Activated CD4-positive, alpha-beta T cell treated with anti-CD3 and anti-CD28 coated beads for 4 hours (primary cell): Measurements from ENCODE around the gene PNLIP.

Source experiments
- DNase-seq, 2 donors: peaks; one replicate each; pipeline ENCODE4 v3.0.0-alpha.2; 2020

The PNLIP gene

DNA sequence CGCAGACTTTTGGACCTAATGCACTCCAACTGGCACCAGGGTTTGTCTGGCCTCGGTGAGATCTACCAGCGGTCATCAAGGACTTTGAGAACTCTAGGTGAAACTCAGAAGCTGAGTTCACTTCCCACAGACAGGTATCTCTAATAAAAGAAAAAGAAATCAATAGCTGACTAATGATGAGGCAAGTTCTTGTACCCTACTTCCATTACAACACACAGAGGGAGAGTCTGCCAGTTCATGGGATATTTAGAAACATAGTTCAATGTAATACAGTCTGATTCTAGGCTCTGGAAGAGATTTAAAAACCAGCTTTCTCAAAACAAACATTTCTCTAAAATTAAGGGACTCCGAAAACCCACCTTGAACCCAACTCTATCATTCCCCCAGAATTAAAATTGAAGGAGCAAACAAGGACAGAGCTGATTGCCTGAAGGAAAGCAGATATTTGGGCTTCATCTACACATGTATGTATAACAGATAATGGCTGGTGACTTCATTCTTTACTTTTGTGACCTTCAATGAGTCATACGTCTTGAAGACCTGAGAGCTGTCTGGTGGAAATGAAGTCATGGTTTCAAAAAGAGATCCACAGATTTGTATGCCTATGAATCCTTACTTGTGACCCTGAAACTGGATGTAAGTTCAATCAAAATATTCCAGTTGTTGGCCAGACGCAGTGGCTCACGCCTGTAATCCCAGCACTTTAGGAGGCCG lies 42.3 kb downstream of the PNLIP start:
- DNase-seq, result no peak

DNA sequence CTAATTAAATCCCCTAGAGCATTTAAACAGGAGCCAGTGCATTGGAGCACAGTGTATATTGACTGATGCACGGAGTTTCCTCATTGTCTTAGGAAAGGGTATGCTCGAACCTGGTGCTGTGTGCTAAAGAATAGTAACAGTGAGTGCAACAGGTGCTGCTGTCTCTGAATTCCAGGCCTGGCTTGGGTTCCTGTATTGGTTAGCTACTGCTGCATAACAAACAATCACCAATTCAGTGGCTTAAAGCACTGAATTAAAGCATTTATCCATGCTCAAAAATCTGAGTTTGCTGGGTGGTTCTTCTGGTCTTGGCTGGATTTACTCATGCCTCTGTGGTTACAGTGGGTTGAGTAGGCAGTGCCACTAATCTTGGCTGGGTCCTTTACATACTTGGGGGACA lies 43.3 kb downstream of the PNLIP start:
- no peak for DNase-seq

DNA sequence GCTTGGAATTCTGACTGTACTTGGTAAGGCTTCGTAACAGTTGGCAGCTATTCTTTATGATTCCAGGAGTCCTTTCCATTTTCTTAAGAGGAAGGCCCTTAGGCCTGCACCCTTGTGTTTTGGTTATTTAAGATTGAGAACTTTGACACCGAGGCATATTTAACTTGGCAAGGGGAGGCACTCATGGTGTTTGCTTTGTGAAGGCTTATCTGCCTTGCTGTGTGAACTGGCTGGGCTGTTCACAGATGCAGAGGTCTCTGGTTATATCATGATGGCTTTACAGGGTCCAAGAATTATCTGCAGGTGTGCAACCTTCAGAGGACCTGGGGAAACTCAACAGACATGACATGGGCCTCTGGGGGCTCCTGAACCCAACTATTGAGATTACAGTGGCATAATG lies 44.2 kb downstream of the PNLIP start:
- no peak for DNase-seq

DNA sequence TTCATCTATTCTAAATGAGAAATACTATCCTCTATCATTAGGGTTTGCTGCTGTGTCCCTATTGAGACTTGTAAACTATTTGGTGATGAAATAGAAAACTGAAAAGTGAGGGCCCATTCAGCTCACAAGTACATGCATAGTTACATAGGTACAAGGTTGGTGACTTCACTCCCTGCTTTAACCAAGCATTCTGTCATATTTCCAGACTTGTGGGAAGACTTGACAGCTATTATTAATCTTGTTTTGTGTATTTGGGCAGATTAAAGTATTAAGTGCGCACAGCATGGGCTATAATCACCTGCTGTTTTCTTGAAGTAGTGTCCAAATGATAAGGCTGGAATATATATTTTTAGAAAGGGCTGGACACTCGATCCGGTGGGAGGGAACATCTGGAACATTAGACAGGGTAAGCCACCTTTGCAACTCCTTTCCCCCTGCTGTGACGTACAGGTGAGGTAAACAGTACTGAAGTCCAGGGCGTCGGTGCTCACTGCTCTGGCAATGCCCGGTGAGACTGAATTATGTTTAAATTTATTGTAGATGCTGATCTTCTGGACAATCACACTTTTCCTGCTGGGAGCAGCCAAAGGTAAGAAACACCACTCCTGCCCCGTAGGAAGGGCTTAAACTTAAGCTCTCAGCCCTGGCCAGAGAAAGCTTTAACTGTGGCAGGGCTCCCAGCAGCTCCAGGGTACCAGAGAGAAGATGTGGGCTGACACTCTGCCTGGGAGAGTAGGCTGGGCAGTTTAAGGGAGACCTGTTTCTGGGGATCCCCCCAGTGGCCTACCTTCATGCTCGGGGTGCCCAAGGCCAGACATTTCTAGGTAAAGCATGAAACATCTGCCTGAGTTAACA lies 45.1 kb downstream of the PNLIP start, which contains the start of gene PNLIPRP1:
Gene PNLIPRP1, plus strand, starts transcription at position 370 of the 855 bp plus-strand sequence. Its CDS starts 171 bp downstream, at position 541.
- DNase-seq, result no peak

DNA sequence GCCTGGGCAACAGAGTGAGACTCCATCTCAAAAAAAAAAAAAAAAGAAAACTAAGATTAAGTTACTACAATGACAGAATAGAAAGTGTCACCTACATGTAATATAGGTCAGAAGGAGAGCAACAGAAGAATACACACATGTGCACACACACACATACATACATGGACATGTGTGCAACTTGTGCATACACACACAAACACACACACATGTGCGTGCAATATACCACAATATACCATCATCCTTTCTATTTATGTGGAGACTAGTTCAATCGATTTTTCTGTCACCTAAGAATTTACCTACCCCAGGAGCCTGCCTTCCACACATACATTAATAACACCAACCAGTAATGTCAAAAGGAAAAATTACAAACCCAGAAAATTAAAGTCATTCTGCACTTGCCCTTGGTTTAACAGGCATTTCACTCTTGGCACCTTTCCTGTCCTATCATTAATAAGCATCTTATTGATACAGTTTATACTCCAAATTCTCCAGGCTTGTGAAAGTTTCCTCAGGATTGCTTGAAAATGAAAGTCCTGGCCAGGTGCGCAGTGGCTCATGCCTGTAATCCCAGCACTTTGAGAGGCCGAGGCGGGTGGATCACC lies 47.5 kb downstream of the PNLIP start:
- DNase-seq, result no peak

DNA sequence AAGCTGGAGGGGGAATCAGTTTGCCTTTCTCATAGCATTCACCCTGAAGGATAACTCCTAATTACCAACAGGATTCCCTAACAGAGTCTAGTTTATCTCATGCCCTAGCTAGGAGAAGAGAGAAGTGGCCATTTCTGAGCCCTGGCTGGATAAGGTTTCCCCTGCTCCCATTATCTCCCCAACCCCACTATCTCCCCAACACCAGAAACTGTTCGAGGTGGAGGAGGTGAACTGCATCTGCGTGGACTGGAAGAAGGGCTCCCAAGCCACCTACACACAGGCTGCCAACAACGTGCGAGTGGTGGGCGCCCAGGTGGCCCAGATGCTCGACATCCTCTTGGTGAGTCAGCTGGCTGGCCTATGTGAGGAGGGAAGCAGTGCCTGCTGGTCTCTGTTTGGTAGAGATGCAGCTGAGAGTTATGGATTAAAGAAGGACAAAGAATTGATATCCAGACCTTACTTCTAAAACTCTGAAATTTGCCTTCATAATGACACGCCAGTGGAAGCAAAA lies 48.8 kb downstream of the PNLIP start:
- DNase-seq, result no peak

DNA sequence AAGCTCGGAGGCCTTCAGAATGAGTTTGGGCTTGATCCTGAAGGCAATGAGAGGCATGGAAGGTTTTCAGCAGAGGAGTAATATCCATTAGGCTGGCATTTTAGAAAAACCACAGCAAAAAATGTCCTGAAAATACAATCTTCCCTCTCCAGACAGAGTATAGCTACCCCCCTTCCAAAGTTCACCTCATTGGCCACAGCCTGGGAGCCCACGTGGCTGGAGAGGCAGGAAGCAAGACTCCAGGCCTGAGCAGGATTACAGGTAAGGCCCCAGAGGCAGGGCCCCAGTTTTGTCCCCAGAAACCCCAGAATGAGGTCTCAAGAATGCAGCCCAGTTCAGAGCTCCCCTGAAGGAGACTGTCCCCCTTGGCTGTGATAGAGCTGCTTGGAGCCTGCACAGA lies 50.3 kb downstream of the PNLIP start:
- DNase-seq, result no peak

DNA sequence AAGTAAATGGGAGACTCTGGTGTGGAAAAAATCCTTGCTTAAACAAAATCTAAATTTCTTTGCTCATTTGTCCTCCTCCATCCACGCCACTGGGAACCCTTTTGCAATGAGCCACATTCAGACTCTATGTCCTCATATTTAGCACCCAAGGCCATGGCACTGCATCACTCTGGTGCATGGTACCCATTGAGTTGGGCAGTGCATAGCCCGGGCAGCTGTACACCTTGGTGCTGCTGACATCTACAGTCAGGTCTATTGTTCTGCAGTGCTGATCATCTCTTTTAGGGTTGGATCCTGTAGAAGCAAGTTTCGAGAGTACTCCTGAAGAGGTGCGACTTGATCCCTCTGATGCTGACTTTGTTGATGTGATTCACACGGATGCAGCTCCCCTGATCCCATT lies 51.8 kb downstream of the PNLIP start:
- no peak for DNase-seq

DNA sequence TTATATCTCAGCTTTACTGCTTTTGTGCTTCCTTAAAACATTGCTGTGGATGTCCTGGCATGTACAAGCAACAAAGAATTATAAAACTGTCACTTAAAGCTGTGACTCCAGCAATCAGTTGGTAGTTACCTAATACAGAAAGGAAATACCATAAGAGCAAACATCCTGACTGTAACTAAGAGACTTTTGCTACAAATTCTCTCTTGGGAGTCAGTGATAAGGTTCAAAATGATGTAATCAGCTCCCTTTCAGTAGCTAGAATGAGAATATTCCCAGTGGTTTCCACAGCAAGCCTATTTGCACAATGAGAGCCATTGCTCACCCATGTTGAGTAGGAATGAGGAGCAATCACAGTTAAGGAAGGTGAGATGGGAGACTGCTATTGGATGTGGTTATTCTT lies 52.6 kb downstream of the PNLIP start:
- DNase-seq, result no peak

DNA sequence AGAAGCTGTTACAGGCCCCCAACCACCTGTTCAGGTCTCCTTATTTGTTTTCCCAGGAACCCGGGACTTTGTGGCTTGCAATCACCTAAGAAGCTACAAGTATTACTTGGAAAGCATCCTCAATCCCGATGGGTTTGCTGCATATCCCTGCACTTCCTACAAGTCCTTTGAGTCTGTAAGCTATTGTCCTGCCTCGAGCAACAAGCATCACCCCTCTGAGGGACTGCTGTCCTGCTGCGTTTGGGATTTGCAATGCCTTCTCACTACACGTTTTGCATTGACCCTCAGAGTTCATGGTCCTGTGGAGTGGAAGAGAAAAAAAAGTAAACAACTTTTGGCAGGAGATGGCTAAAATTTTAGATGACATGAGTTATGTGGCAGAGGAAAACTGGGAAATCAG lies 54.3 kb downstream of the PNLIP start:
- no peak for DNase-seq

DNA sequence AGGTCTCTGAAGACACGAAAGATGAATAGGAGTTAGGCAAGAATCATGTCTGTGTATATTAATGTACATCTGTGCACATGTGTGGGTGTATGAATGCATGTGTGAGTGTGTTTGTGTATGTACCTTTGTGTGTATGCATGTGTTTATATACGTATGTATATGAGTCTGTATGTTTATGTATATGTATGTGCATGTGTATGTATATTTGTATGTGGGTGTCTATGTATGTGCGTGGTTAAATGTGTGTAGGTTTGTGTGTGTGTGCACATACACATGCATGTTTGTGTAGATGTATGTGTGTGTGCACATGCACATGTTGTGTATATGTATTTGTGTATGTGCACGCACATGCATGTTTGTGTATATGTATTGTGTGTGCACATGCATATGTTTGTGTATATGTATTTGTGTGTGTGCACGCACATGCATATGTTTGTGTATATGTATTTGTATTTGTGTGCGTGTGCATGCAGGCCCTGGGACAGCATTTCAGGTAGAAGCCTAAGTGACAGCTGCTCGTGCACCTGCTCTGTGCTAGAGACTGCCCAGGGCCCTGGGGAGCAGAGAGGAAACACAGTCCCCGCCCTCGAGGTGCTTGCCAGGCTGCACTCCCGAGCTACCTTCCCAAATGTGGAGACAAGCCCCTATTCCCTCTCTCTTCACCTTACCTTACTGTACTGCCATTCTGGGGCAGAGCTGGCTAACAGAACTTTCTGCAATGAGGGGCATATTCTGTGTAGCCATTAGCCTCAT lies 57.1 kb downstream of the PNLIP start:
- no peak for DNase-seq

DNA sequence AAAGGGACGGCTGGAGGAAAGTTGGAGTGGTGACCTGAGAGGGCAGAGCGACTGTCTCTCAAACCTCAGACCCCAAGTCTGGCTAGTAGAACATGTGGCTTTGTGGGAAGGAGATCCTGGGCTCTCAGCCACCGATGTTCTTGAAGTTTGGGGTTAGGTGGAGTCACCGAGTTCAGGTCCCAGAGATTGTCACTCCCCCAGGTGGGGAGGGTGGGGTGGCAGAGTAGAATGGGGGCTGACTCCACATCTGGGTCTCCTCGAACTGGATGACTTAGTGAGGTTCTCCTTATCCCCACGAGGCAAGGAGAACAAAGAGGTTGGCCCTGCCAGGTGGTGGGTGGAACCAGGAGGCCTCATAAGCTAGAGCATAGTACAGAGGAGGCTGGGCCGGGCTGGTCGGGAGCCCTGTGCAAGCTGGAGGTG lies 60.3 kb downstream of the PNLIP start:
- DNase-seq, result no peak

DNA sequence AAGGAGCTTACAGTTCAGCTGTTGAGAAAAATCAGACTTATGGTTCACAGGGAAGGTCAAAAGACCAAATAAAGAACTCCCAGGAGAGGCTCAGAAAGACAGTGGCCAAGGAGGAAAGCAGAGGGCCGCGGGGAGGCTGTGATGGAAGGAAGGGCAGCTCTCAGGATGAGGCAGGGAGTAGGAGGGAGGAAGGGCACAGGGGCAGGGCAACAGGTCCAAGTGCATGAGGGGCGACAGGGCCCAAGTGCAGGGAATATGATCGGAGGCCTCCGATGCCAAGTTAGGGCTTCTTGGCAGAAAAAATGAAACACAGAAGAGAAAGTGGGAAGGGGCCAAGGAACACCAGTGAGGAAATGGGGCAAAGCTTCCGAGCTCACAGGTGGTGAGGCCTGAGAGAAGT lies 61.6 kb downstream of the PNLIP start:
- no peak for DNase-seq

DNA sequence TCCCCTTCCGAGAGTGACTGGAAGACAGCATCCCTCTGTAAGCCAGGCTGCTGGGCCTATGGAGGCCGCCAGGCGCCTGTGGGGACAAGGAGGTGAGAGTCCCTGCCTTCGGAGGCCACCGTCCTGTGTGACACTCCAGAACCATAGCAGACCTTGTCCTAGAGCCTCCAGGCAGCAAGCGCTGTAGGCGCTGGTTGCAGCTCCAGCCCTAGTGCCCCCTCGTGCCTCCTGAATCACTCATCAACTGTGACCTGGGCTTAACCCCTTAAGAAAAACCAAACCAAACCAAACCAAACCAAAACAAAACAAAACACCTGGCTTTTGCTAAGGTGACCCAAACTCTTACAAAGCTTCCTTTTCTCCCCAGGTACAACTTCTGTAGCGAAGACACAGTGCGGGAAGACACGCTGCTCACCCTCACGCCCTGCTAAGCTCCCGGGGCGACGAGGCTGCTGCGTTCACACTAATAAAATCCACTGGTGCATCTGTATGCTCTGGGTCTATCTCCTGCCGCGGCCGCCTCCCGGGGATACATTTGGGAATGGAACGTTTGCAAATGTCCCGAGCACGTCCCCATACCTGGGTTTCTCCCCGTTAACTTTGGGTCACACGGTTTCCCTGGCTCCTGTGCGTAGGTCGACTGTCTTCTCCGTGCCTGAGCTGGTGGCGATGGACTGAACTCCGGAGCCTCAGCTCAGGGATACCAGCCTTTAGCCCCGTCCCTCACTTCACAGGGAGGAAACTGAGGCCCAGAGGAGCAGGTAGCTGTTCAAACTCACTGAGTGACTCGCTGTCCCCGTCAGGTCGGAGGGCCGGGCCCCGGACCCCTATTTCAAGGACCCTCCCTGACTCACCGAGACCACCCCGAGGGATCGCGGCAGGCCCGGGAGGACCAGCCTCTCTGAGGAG lies 63.2 kb downstream of the PNLIP start:
- DNase-seq, result no peak

DNA sequence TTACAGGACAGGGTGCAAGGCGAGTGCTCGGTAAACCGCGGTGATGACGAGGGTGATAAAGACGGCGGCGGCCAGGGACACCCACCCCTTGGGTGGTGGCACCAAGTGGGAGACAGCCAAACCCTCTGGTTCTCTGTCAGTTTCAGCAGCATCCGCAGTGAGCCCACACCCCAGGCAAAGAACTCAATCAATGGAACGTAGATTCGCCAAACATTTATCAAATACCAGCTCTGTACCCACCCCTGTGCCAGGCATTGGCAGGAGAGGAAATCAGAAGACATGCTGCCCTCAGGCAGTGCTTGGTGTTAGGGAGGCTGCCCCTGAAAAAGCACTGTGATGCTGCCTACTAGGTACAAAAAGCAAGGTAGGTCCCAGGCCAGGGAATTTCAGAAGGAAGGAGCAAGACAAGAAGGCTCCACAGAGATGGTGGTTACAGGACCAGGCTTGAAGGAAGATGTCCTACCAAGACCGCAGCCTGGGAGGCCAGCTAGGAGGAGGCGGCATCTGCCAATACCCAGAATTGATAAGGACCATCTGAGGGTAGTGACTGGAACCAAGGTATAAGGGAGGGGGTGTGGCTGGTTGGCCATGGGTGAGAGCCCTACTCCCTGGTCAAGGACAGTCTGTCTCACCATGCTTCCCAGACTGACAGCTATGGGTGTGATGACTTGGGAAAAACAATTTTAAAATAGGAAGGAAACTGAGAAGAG lies 64.9 kb downstream of the PNLIP start:
- no peak for DNase-seq

DNA sequence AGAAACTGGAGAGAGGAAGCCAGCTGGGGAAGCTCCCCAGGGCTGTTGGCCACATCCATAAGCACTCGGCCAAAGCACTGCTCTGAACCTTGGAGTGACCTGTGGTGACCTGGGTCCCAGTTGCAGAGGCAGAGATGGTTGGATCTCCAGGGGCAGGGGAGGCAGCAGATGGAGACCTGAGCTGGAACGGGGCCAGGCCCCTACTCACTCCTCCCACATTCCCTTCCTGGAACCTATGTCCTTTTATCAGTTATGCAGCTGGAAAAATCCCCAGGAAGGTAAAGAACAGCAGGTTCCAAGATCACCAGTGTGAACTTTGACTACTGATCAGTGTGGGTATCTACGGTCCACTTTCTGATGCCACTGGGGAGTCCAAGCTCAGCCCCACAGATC lies 65.4 kb downstream of the PNLIP start:
- DNase-seq, result no peak

DNA sequence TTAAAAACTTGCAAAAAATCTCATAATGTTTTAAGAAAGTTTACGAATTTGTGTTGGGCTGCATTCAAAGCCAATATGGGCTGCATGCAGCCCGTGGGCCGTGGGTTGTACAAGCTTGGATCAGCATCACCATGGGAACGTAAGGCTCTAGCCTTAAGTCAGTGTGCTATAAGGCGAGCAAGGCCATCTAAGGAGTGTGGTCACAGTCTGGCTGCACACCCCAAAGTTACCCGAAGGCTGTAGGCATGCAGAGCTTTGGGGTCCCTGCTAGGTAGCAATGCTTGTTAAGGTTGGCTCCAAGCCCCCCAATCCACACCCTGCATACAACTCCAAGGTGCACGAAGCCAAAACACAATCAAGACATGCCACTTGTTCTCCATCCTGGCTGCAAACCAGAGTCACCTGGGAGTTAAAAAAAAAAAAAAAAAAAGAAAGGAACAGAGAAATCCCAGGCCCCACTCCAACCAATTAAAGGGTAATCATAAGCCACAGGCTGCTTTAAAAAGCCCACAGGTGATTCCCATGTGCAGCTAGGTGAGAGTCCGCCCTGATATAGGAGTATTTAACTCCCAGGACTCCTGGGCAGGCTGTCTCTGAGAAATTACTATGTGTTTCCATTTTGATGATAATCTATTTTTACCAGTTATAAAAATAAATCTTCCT lies 66.5 kb downstream of the PNLIP start:
- DNase-seq, result no peak

DNA sequence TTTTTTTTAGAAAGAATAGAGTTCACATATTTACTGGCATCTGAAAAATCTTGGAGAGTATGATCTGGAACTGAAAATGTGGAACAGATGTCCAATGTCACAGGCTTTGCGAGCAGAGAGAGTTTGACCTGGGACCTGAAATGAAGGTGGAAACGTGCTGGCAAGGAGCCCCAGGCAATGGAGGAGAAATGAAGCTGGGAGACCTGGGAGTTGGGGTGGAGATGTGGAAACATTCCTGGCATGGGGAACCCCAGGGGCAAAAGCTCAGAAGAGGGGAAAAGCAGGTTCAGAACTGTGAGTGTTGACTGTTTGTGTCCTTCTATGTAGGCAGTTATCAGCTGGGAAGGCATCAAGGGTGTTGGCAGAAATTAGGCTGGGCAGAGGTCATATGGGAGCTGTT lies 67.7 kb downstream of the PNLIP start:
- DNase-seq, result no peak

DNA sequence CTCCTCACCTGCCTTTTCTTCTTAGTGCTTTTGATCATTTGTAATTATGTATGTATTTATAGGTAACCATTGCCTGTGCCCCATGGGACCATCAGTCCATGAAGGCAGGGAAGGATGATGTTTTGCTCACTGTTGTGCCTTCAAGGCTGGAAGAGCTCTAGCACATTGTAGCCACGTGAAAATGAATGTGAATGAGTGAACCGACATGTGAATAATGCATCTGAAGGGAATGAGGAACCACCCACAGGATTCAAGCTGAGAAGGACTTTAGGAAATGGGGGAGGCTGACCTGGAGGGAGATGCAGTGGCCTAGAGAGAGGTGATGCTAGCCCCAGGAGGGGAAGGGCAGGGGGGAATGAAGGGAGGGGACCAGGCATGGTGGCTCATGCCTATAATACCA lies 69.1 kb downstream of the PNLIP start:
- DNase-seq, result no peak

DNA sequence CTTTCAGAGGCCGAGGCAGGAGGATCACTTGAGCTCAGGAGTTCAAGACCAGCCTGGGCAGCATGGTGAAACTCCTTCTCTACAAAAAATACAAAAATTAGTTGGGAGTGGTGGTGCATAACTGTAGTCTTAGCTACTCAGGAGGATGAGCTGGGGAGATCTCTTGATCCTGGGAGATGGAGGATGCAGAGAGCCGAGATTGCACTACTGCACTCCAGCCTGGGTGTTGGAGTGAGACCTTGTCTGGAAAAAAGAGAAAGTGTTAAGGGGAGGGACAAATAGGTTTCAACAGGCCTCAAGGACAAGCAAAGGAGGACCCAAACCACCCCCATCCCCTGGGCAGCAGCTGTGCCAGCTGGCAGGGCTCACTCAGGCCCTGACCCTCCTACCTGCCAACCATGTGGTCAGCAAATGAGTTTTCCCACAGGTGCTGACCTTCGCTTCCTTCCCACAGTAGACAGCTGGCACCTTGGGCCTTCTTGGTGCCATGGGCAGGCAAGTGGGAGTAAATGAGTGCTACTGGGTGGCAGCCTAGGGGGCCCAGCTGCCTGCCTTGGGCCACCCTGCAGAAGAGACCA lies 69.6 kb downstream of the PNLIP start:
- DNase-seq, result no peak
